Suppressor macrophage treated with lipopolysaccharide for 1 hour (primary cell): Measurements from ENCODE around the gene EIF3I.

Experiments
- DNase-seq, 3 donors: peaks; one replicate each; pipeline ENCODE4 v3.0.0-alpha.2; 2020 to 2022

Gene EIF3I

GRCh38 chr1:32266921-32267591 is 44.8 kb downstream of the EIF3I start:
- DNase-seq, result no peak

GRCh38 chr1:32269744-32270143 is 47.5 kb downstream of the EIF3I start:
- no peak for DNase-seq

- DNase-seq, result no peak
Measured at GRCh38 chr1:32272557-32273390, 50.6 kb downstream of the EIF3I start.

- no peak for DNase-seq
Measured at GRCh38 chr1:32273391-32274208, 51.4 kb downstream of the EIF3I start.

- no peak for DNase-seq
Measured at GRCh38 chr1:32274646-32275340, 52.6 kb downstream of the EIF3I start.

- peak; percentile 13 to 40 (median 24) for DNase-seq
Measured at GRCh38 chr1:32275424-32275823, 53.2 kb downstream of the EIF3I start.

- DNase-seq, result no peak
Measured at GRCh38 chr1:32276032-32276782, 54.0 kb downstream of the EIF3I start.
